Activated T-cell treated with anti-CD3 and anti-CD28 coated beads, Interleukin-2, amount 50 U/mL, for 24 hours (primary cell): Measurements from ENCODE around the gene ZFP37.

ENCODE experiments used
- DNase-seq: peaks from one replicate; pipeline ENCODE4 v3.0.0-alpha.2; 2020
- H3K27ac Mint-ChIP-seq: 2 replicates; pipeline ENCODE4 v1.8.0; 2020; ENCODE audit warnings: mild to moderate bottlenecking, mixed read lengths
- H3K27me3 Mint-ChIP-seq: 2 replicates; pipeline ENCODE4 v1.8.0; 2020; ENCODE audit warnings: mixed read lengths
- H3K36me3 Mint-ChIP-seq: 2 replicates; pipeline ENCODE4 v1.8.0; 2020; ENCODE audit warnings: low read depth, mixed read lengths
- H3K4me1 Mint-ChIP-seq: 2 replicates; pipeline ENCODE4 v1.8.0; 2020; ENCODE audit warnings: low read depth, mixed read lengths
- H3K4me3 Mint-ChIP-seq: 2 replicates; pipeline ENCODE4 v1.8.0; 2020; ENCODE audit warnings: mild to moderate bottlenecking, moderate library complexity, mixed read lengths
- H3K9me3 Mint-ChIP-seq: 2 replicates; pipeline ENCODE4 v1.8.0; 2020; ENCODE audit warnings: mixed read lengths

The ZFP37 gene

GRCh38 chr9:113018247-113018646 is 38.3 kb downstream of the ZFP37 start:
- no peak for DNase-seq
- Mint-ChIP-seq H3K27me3 (peaks cover 16% of the 10 kb centered on the region), H3K4me3 (no peak overlapping the region), H3K9me3 (peaks cover 55% of the 10 kb centered on the region), H3K4me1 (no peaks in the 10 kb centered on the region), H3K27ac (no peak overlapping the region), H3K36me3 (peaks cover 3% of the 10 kb centered on the region)

DNA sequence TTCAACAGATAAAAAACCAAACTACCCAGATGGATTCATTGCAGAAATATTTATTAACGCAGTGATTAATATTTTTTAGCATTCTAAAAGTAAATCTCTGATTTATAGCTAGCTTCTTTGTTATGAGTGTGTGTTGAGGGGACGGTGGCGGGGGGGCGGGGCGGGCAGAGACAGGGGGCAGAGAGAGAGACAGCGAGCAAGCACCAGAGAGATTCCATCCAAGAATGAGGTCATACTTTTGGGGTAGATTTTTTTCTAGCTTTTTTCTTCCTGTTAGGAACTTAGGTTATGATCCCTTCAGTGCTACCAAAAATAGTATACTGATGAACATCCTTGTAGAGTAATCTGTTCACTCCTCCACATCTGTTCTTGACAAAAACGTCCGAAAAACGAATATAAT is 44.0 kb downstream of the ZFP37 start:
- Mint-ChIP-seq H3K9me3 (peaks cover 44% of the 10 kb centered on the region), H3K27me3 (peaks cover 35% of the 10 kb centered on the region), H3K27ac (no peak overlapping the region), H3K4me3 (no peak overlapping the region), H3K36me3 (peaks cover 12% of the 10 kb centered on the region), H3K4me1 (peaks cover 6% of the 10 kb centered on the region)
- no peak for DNase-seq

GRCh38 chr9:113011911-113012381 is 44.6 kb downstream of the ZFP37 start, which contains the start of gene ZNF883:
ZNF883 (minus strand) TSS chr9:113012192.
- peak within 1 kb of the TSS; percentile 69 for H3K4me3 Mint-ChIP-seq
- H3K27ac Mint-ChIP-seq, result no peak within 1 kb of the TSS
- DNase-seq, result peak; percentile 45

GRCh38 chr9:113005777-113006176 is 50.7 kb downstream of the ZFP37 start:
- DNase-seq, result no peak
- Mint-ChIP-seq H3K27me3 (no peaks in the 10 kb centered on the region), H3K27ac (no peak overlapping the region), H3K9me3 (peaks cover 44% of the 10 kb centered on the region), H3K36me3 (peaks cover 30% of the 10 kb centered on the region), H3K4me3 (no peak overlapping the region), H3K4me1 (no peaks in the 10 kb centered on the region)

More at GRCh38 chr9:113011911-113012381, 44.6 kb downstream of the ZFP37 start, which contains the start of gene ZNF883:
- Mint-ChIP-seq H3K36me3 (peaks cover 14% of the 10 kb centered on the region), H3K9me3 (peaks cover 47% of the 10 kb centered on the region), H3K4me1 (peaks cover 6% of the 10 kb centered on the region), H3K27me3 (peaks cover 35% of the 10 kb centered on the region)

GRCh38 chr9:112997236-112997941 is 59.1 kb downstream of the ZFP37 start:
- Mint-ChIP-seq H3K27me3 (no peaks in the 10 kb centered on the region), H3K4me3 (no peak overlapping the region), H3K36me3 (peaks cover 48% of the 10 kb centered on the region), H3K9me3 (peaks cover 67% of the 10 kb centered on the region), H3K27ac (no peak overlapping the region), H3K4me1 (no peaks in the 10 kb centered on the region)
- no peak for DNase-seq
